Measurements from ENCODE around the gene IRX4.
A peak's percentile ranks its signal among the peaks of the same experiment; 100 is the strongest.
"Not testable (repeated sequence)": the region's sequence is repeated elsewhere in the genome, so short reads cannot be mapped to it uniquely, and the experiment has no call there.

Gene IRX4

GRCh38 chr5:1877103-1878049 is 5.3 kb downstream of the IRX4 start:
- no peak for DNase-seq (ENCODE audit: low spot score)

- no peak for DNase-seq (ENCODE audit: low spot score)
These were observed 6.1 kb downstream of the IRX4 start for GRCh38 chr5:1876660-1877064.

DNA sequence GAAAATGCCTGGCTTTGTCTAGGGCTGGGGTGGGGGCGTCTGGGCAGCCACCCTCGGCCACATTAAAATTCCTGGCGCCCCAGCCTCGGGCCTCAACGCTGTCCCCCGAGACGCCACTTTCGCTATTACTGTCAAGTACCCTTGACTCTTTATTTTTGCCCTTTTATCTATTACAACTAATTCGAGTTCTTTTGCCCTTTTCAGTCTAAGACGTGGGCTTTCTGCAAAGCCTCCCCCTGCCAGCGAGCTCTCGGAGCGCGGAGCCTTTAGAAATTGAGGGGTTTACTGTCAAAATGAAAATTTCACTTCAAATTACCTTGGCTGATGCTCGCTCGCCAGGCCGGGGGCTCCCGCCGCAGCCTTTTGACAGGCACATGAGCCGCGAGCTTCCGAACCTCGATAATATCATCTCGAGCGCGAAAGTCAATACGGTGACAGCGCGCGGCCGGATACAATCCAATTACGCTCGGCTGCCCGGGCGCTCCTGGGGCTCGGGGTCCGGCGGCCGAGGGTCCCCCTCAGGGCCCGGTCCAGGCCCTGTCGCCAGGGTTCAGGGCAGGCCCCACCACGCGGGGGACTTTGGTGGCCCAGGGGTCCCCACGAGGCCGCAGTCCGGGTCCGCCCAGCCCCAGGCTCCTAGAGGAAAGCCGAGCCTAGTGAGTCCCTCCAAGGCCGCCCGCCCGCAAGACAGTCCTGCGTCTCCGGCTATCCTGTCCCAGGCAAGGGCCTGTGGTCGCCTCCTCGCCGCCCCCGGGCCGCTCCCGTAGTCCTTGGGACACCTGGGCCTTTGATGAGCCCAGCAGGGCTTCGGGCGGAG is 6.7 kb downstream of the IRX4 start:
- no peak for DNase-seq (ENCODE audit: low spot score)

GRCh38 chr5:1875281-1875842 is 7.4 kb downstream of the IRX4 start:
- no peak for DNase-seq (ENCODE audit: low spot score)

- no peak for DNase-seq (ENCODE audit: low spot score)
These were observed 7.9 kb downstream of the IRX4 start for GRCh38 chr5:1874771-1875220.

- no peak for DNase-seq (ENCODE audit: low spot score)
These were observed 8.4 kb downstream of the IRX4 start for GRCh38 chr5:1874348-1874747.

DNA sequence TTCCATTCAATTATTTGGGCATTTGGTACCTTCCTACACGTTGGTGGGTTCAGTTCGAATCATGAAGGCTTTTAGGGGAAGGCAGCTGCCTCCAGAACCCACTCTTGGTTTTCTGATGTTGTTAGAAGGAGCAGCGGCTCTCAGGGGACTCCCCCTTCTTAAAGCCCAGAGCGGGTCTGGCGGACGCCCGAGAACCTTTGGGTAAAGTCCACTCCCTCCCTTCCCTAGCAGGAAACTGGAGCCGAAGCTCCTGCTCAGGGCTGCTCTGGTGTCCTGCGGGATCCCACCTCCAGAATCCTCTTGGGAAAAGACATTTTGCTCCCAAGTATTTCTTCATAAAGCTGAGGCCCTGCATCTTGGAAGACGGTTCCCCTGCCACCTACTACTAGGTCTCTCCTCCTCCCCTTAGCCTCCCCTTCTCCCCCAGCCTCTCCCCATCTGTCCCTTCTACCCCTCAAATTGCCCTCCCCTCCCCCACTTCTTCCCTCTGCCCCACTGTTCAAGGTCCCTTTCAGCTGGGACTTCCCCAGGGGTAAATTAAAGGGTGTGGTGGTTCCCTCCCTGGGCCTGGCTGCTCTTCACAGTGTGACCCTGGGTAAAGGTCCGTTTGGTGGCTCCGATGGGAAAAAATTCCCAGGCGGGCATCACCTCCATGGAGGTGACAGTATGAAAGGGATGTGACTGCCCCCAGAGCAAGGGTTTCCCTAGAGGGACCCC is 9.3 kb downstream of the IRX4 start:
- DNase-seq (ENCODE audit: low spot score), result no peak

DNA sequence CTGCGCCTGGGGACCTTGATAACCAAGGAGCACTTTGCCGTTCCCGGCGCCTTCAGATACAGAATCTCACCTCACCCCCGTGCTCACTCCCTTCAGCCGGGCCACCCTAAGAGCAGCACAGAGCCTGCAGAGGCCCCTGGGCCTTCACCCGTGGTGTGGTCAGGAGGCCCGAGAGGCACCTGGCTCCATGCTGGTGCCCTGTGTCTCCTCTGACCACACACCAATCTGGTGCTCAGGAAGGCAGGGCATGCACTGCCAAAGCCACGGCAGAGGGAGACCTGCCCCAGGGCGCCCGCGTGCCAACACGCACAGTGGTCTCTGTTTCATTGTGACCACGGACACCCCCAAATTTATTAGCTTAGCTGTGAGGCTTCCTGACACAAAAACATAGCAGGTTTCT is 11.3 kb downstream of the IRX4 start:
- DNase-seq (ENCODE audit: low spot score), result no peak

- DNase-seq (ENCODE audit: low spot score), result not testable (repeated sequence)
These were observed 12.1 kb downstream of the IRX4 start for GRCh38 chr5:1870435-1871272.

- no peak for DNase-seq (ENCODE audit: low spot score)
These were observed 13.7 kb downstream of the IRX4 start for GRCh38 chr5:1868886-1869475.

DNA sequence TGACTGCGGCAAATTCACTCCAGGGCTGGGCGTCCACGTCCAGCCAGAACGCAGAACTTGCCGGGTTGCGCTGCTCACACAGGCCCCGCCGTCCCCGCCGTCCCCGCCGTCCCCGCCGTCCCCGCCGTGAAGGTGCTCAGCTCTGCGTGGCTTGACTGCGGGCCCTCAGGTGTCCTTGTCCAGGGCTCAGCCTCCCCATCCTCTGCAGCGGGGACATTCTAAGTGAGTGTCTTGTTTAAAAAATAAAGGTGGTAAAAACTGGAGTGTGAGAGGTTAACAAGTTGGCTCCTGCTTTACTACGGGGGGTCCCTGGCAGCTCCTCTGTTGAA is 14.9 kb downstream of the IRX4 start:
- no peak for DNase-seq (ENCODE audit: low spot score)

DNA sequence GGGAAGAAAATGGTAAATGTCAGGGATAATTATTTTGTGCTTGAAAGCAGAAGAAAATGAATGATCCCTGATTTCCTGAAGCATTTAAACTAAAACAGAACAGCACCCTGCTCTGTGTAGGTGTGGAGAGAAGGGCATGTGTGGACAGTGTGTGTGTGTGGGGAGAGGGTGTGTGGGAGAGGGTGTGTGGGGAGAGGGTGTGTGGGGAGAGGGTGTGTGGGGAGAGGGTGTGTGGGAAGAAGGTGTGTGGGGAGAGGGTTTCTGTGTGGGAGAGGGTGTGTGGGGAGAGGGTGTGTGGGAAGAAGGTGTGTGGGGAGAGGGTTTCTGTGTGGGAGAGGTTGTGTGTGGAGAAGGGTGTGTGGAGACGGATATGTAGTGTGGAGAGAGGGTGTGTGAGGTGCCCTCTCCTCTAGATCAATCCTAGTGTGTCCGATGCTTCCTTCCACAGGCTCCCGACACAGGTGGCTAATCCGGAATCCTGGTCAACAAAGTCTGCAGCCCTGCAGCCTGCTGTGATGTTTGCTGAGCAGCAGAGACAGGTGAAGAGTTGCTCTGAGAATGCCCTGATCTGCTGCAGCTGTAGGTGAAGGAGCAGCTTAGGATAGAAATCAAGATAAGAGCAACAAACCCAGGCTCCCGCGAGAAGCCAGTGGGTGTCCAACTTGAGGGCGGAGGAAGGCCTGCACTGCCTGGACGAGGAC is 15.5 kb downstream of the IRX4 start:
- peak; percentile 78 for DNase-seq (ENCODE audit: low spot score)

DNA sequence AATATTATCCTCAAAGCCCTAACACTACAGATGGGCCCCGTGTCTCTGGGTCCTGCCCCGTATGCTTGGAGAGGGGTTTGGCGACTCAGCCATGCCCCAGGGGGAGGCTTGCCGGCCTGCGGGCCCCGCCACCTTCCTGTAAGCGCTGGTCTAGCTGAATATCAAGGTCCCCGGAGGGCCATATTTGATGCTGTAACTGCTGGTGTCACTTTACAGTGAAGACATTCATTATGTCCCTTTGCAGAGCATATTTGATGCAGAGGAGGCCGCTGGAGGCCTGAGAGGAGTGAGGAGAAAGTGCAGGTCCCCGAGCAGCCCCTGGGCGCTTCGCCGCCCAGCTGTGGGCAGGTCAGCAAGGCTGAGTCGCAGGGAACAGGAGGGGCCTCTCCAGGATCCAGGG is 16.8 kb downstream of the IRX4 start:
- DNase-seq (ENCODE audit: low spot score), result no peak

GRCh38 chr5:1865486-1865885 is 17.2 kb downstream of the IRX4 start:
- no peak for DNase-seq (ENCODE audit: low spot score)

DNA sequence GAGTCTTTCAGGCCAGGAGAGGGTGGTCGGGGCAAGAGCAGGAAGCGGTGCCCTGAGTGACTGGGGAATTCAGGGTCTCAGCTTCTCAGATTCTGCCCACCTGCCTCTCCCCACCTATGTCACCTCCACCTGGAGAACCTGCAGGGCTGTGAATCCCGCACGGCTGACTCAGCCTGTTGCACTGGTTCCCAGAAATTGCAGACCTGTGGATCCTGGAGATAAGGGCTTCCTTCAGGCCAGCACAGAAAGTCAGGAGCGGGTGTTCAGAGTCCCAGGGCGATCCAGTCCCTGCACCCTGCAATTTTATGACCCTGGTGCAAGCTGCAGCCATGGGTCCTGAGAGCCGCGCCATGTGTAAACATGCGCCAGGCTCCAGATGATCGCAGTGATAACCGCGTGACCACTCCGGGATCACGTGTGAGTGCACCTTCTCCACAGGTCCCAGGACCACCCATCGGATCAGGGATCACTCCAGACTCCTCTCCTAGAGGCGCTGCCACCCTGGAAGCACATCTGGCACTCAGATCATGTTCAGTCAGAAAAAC is 17.8 kb downstream of the IRX4 start:
- DNase-seq (ENCODE audit: low spot score), result no peak

DNA sequence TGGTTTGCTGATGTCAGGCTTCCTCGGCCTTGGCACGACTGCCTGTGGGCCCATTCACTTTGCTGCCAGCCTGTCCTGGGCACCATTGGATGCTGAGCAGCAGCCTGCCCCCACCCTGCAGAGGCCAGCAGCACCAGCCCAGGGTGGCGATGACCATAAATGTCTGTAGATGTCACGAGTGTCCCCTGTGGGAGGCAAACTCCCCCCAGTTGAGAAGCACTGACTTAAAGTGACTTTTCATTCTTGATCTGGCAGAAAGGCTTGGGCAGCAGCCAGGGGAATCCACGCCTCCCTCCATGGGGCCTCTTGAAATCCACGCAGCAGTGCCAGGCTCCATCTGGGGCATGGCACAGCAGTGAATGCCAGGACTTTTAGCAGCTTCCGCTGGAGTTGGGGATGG is 21.8 kb downstream of the IRX4 start:
- no peak for DNase-seq (ENCODE audit: low spot score)

DNA sequence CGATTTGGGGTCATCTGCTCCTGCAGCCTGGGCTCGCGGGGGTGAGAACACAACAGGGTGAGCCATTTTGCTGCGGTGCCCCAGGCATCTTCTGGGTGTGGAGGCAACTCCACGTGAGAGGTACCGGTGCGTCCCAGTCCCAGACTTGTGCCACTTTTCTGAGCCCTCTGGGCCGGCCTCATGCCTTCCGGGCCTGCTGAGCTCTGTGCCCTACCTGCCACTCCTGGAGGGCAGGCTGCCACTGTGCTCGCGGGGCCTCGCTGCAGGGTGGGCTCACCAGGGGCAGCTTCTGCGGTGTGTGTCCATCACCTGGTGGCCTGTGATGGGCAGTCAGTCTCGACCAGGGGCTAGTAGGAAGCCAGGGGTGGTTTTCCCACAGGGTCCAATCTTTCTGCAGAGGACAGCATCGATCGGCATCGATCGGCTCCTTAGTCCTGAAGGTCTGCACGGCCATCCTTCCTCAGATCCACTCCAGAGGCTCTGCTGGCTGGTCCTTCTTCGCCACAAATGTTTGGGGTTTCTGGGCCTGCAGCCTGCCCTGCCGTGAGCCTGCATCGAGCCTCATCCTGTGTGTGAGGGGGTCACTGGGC is 22.6 kb downstream of the IRX4 start:
- DNase-seq (ENCODE audit: low spot score), result no peak

DNA sequence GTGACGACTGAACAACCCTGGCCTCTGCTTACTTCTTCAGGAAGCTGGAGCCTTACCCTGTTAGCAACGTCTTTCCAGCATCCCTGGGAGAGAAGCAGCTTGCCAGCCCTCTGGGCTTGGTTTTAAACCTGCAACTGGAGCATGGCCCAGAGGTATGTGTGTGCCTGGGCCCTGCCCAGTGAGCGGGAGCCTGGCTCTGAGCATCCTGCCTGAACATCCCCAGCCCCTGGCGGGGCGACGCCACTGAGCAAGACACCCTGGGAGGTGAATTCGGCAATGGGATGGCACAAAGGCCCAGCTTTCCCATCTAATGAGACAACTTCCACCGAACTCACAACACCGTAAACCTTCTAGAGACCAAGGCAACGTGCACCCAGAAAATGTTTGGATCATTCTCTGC is 23.6 kb downstream of the IRX4 start:
- no peak for DNase-seq (ENCODE audit: low spot score)

DNA sequence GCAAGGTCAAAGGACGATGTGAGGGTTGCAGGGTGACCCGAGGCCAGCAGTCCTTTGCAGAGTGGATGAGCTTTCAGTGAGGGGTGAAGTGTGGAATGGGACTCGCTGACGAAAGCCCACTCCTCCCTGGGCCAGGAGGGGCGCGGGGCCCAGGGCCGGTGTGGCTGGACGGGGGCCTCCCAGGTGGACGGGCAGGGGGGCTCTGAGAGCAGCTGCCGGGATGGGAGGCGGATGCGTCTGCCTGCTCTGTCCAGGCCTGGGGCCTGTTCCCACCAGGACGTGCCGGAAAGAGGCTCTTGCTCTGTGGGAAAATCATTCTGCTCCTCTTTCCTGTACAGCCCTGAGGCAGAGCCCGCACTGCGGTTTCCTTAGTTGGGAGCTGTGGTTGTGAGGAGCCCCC is 24.3 kb downstream of the IRX4 start:
- no peak for DNase-seq (ENCODE audit: low spot score)

DNA sequence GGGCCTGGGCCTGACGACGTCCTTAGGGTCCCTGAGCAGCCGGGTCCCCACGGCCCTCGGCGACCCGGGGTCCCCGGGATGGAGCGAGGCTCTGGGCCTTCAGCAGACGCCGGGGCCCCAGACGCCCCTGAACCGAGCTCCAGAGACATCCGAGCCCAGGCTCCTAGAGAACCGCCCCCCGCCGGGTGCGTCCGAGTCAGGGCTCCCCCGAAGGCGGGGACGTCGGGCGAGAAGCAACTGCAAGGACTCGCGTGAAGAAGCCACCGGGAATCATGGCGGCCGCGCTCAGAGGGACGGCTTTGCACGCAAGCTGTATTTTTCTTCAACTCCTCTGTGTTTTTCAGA is 25.5 kb downstream of the IRX4 start:
- DNase-seq (ENCODE audit: low spot score), result no peak

Measured in left forelimb (tissue), 1 donor.